NCI-H2081 treated with DMSO at 0.1 percent for 48 hours (cell line): ENCODE results near the gene SMTNL2.
"Not testable (repeated sequence)": the region's sequence is repeated elsewhere in the genome, so short reads cannot be mapped to it uniquely, and the experiment has no call there.

ENCODE experiments used
- DNase-seq: peaks from one replicate; lab custom pipeline; 2025; lab: John Stamatoyannopoulos, UW

Gene SMTNL2

GRCh38 chr17:4602041-4602440, 17.7 kb downstream of the SMTNL2 start:
- DNase-seq, result no peak

- peak; percentile 20 for DNase-seq
Measured at GRCh38 chr17:4604111-4604644, 19.8 kb downstream of the SMTNL2 start.

GRCh38 chr17:4604736-4605135, 20.4 kb downstream of the SMTNL2 start:
- not testable (repeated sequence) for DNase-seq

- DNase-seq, result no peak
Measured at GRCh38 chr17:4605826-4606225, 21.5 kb downstream of the SMTNL2 start.

GRCh38 chr17:4607261-4607741, 23.0 kb downstream of the SMTNL2 start:
- no peak for DNase-seq

GRCh38 chr17:4607773-4608187, 23.5 kb downstream of the SMTNL2 start:
- DNase-seq, result no peak

GRCh38 chr17:4609761-4610160, 25.4 kb downstream of the SMTNL2 start:
- DNase-seq, result no peak

GRCh38 chr17:4610162-4610561, 25.8 kb downstream of the SMTNL2 start:
- DNase-seq, result no peak

GRCh38 chr17:4610656-4611055, 26.3 kb downstream of the SMTNL2 start:
- DNase-seq, result no peak

- no peak for DNase-seq
Measured at GRCh38 chr17:4616476-4616875, 32.1 kb downstream of the SMTNL2 start.

GRCh38 chr17:4617090-4617489, 32.8 kb downstream of the SMTNL2 start:
- no peak for DNase-seq

GRCh38 chr17:4617590-4618351, 33.4 kb downstream of the SMTNL2 start:
- DNase-seq, result no peak

- DNase-seq, result no peak
Measured at GRCh38 chr17:4620531-4621101, 36.3 kb downstream of the SMTNL2 start.

- no peak for DNase-seq
Measured at GRCh38 chr17:4622375-4622774, 38.0 kb downstream of the SMTNL2 start.

GRCh38 chr17:4623249-4623648, 38.9 kb downstream of the SMTNL2 start:
- DNase-seq, result no peak

GRCh38 chr17:4624451-4624911, 40.2 kb downstream of the SMTNL2 start:
- DNase-seq, result not testable (repeated sequence)

- no peak for DNase-seq
Measured at GRCh38 chr17:4625181-4625617, 40.9 kb downstream of the SMTNL2 start.

GRCh38 chr17:4626734-4627256, 42.5 kb downstream of the SMTNL2 start:
- no peak for DNase-seq

GRCh38 chr17:4631431-4631830, 47.1 kb downstream of the SMTNL2 start:
- no peak for DNase-seq

GRCh38 chr17:4631836-4632580, 47.7 kb downstream of the SMTNL2 start:
- no peak for DNase-seq

- DNase-seq, result no peak
Measured at GRCh38 chr17:4632581-4632920, 48.2 kb downstream of the SMTNL2 start.

- no peak for DNase-seq
Measured at GRCh38 chr17:4633643-4634042, 49.3 kb downstream of the SMTNL2 start.
